GM12874 (cell line): Measurements from ENCODE around the gene REXO4.

Experiments
- CTCF ChIP-seq: IDR thresholded peaks from 2 replicates; pipeline ENCODE4 v1.5.1; 2011; ENCODE audit warnings: low read depth, mild to moderate bottlenecking, control low read depth, low read length, moderate library complexity; ENCODE audit not compliant: insufficient read depth

REXO4 gene

GRCh38 chr9:133417541-133418461, at the start of gene REXO4:
Gene REXO4, minus strand, starts transcription at chr9:133418010. Its CDS starts 166 bp downstream, at chr9:133417844.
- no peak for TF ChIP-seq CTCF

- TF ChIP-seq CTCF = no peak
Observed at GRCh38 chr9:133467101-133467500, 49.3 kb upstream of the REXO4 start.

- no peak for TF ChIP-seq CTCF
Observed at GRCh38 chr9:133465984-133466383, 48.2 kb upstream of the REXO4 start.

- TF ChIP-seq CTCF = no peak
Observed at GRCh38 chr9:133464638-133465037, 46.8 kb upstream of the REXO4 start.

- no peak for TF ChIP-seq CTCF
Observed at GRCh38 chr9:133463864-133464615, 46.2 kb upstream of the REXO4 start.

- TF ChIP-seq CTCF = peak; percentile 25
Observed at GRCh38 chr9:133463234-133463863, 45.5 kb upstream of the REXO4 start.

- peak; percentile 17; the same call in 1 of the 2 replicates for TF ChIP-seq CTCF
Observed at GRCh38 chr9:133461975-133462374, 44.2 kb upstream of the REXO4 start.
